Measurements from ENCODE around the gene ERGIC1. TPM values are rescaled to one million over a fixed set of nuclear protein-coding genes. Genes with fewer than 3 reads are reported as not detected.

Gene ERGIC1
- total RNA-seq, 1 donor from 2014 or later: 105 TPM

GRCh38 chr5:172815631-172816030 lies 18.4 kb upstream of the ERGIC1 start:
- H3K27ac Mint-ChIP-seq: no peak overlapping the region
- no peak for DNase-seq (ENCODE audit: extremely low spot score, unreplicated experiment)
- H3K36me3 Mint-ChIP-seq: peaks cover under 1% of the 10 kb centered on the region
- TF ChIP-seq CTCF (conservative IDR thresholded peaks at IDR 0.05): no peak
- H3K4me1 Mint-ChIP-seq (ENCODE audit: unreplicated experiment): no peaks in the 10 kb centered on the region
- H3K9me3 Mint-ChIP-seq: no peaks in the 10 kb centered on the region
- no peak overlapping the region for H3K4me3 Mint-ChIP-seq
- H3K27me3 Mint-ChIP-seq: no peaks in the 10 kb centered on the region

- no peak for DNase-seq (ENCODE audit: extremely low spot score, unreplicated experiment)
- H3K27ac Mint-ChIP-seq: no peak overlapping the region
- H3K27me3 Mint-ChIP-seq: no peaks in the 10 kb centered on the region
These were observed 17.0 kb upstream of the ERGIC1 start for GRCh38 chr5:172816925-172817562.

GRCh38 chr5:172817664-172818063 lies 16.4 kb upstream of the ERGIC1 start:
- Mint-ChIP-seq H3K9me3 (no peaks in the 10 kb centered on the region), H3K36me3 (no peaks in the 10 kb centered on the region), H3K4me3 (no peak overlapping the region), H3K4me1 (ENCODE audit: unreplicated experiment) (no peaks in the 10 kb centered on the region), H3K27me3 (no peaks in the 10 kb centered on the region), H3K27ac (no peak overlapping the region)
- DNase-seq (ENCODE audit: extremely low spot score, unreplicated experiment): no peak
- no peak for TF ChIP-seq CTCF (conservative IDR thresholded peaks at IDR 0.05)

More at GRCh38 chr5:172816925-172817562, 17.0 kb upstream of the ERGIC1 start:
- no peak for TF ChIP-seq CTCF (conservative IDR thresholded peaks at IDR 0.05)
- Mint-ChIP-seq H3K36me3 (no peaks in the 10 kb centered on the region), H3K9me3 (no peaks in the 10 kb centered on the region), H3K4me1 (ENCODE audit: unreplicated experiment) (no peaks in the 10 kb centered on the region), H3K4me3 (no peak overlapping the region)

- no peak overlapping the region for H3K4me3 Mint-ChIP-seq
- no peaks in the 10 kb centered on the region for H3K4me1 Mint-ChIP-seq (ENCODE audit: unreplicated experiment)
- TF ChIP-seq CTCF (conservative IDR thresholded peaks at IDR 0.05): no peak
These were observed 16.0 kb upstream of the ERGIC1 start for GRCh38 chr5:172818081-172818480.

GRCh38 chr5:172819569-172819968 lies 14.5 kb upstream of the ERGIC1 start:
- H3K27me3 Mint-ChIP-seq: no peaks in the 10 kb centered on the region
- H3K27ac Mint-ChIP-seq: no peak overlapping the region
- H3K9me3 Mint-ChIP-seq: no peaks in the 10 kb centered on the region
- no peaks in the 10 kb centered on the region for H3K36me3 Mint-ChIP-seq
- no peak overlapping the region for H3K4me3 Mint-ChIP-seq
- DNase-seq (ENCODE audit: extremely low spot score, unreplicated experiment): no peak
- TF ChIP-seq CTCF (conservative IDR thresholded peaks at IDR 0.05): no peak
- no peaks in the 10 kb centered on the region for H3K4me1 Mint-ChIP-seq (ENCODE audit: unreplicated experiment)

More at GRCh38 chr5:172818081-172818480, 16.0 kb upstream of the ERGIC1 start:
- no peaks in the 10 kb centered on the region for H3K9me3 Mint-ChIP-seq
- DNase-seq (ENCODE audit: extremely low spot score, unreplicated experiment): no peak
- no peaks in the 10 kb centered on the region for H3K36me3 Mint-ChIP-seq
- no peak overlapping the region for H3K27ac Mint-ChIP-seq
- no peaks in the 10 kb centered on the region for H3K27me3 Mint-ChIP-seq
